ENCODE data around the gene PRDM15. TPM values are rescaled to one million over a fixed set of nuclear protein-coding genes. Genes with fewer than 3 reads are reported as not detected.

PRDM15 gene
- total and polyA plus RNA-seq, 2 experiments from 2014 or later, result 2.3 to 4.2 TPM

DNA sequence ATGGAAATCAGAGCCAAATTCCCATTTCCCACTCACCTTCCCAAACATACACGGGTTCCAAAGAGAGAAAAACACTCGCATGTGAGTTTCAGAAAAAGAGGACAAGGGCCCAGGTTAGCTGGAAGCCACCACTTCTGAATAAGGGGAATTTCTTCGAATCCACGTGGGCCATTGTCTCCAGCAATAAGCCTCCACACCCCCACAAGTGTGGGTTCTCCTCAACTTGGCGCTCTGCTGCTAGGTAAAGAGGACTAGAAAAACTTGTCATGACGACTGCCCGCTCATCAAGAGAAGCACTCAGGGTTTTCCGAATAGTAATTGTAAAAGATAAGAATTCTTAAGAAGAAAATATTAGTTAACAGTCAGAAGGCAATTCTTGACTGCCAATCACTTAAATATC, 30.6 kb downstream of the PRDM15 start:
- TF ChIP-seq EZH2 (IDR thresholded peaks at IDR 0.05; ENCODE audit: insufficient read depth, poor library complexity, severe bottlenecking) (no peak), EZH2phosphoT487 (IDR thresholded peaks at IDR 0.05; ENCODE audit: insufficient read depth, low read depth) (no peak)
- in situ Hi-C loops (cut with MboI), result no loop called here
- 86 to 87% methylated on average over 8 of the region's 8 CpGs for WGBS, 2 experiments (ENCODE audit: low coverage in 1 of 2, low lambda C conversion rate in 2 of 2, missing lambda C conversion rate in 2 of 2)
- no peaks in the 10 kb centered on the region for H3K27me3 ChIP-seq (replicated peaks; ENCODE audit: insufficient read depth)
- no peaks in the 10 kb centered on the region for H3K79me2 ChIP-seq (ENCODE audit: insufficient read depth)
- DNase-seq, result no peak
- H3K4me1 ChIP-seq (ENCODE audit: insufficient read depth), result no peaks in the 10 kb centered on the region
- no peak overlapping the region for H3K4me2 ChIP-seq (ENCODE audit: unreplicated experiment)
- no peaks in the 10 kb centered on the region for H4K20me1 ChIP-seq (ENCODE audit: insufficient read depth)
- H3K36me3 ChIP-seq (ENCODE audit: low read depth), result no peaks in the 10 kb centered on the region
- no peaks in the 10 kb centered on the region for H3K9me3 ChIP-seq (ENCODE audit: low read depth)
- no peak overlapping the region for H3K27ac ChIP-seq
- H2AFZ ChIP-seq, result no peak overlapping the region
- H3F3A ChIP-seq (ENCODE audit: insufficient read depth), result no peaks in the 10 kb centered on the region
- H3K9ac ChIP-seq, result no peak overlapping the region
- H3K9me2 ChIP-seq (ENCODE audit: insufficient read depth), result no peaks in the 10 kb centered on the region
- no peak overlapping the region for H3K4me3 ChIP-seq

DNA sequence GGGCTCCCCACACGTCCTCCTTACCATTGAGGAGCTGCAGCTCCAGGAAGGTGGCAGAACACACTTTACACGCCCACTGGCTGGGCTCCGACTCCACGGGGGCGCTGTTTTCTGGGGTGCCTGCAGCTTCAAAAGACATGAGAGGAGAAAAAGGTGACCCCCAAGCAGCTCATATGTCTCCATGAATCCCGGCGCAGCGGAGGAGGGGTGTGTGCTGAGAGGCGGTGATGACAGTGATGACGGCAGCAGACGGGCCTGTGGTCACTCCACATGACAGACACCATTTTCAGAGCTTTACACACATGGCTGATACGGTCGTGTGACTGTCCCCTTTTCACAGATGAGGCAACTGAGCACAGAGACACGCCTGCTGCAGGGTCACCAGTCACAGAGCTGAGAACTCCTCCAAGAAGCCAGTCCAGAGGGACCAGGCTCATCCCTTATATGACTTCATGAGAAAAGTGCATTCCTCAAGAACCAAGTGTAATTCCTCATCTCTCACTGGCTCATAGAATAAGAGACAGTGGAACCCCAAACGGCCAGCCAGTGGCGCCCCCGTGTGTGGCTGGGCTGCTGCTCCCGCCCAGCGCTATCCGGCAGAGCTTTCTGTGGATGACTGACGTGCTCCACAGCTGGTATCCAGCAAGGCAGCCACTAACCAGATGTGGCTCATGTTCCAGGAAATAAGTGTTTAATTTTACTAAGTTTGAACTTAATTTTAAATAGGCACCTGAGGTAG, 31.9 kb downstream of the PRDM15 start:
- H3F3A ChIP-seq (ENCODE audit: insufficient read depth), result no peaks in the 10 kb centered on the region
- no peaks in the 10 kb centered on the region for H3K9me2 ChIP-seq (ENCODE audit: insufficient read depth)
- TF ChIP-seq EZH2 (IDR thresholded peaks at IDR 0.05; ENCODE audit: insufficient read depth, poor library complexity, severe bottlenecking), result no peak
- no peak for TF ChIP-seq EZH2phosphoT487 (IDR thresholded peaks at IDR 0.05; ENCODE audit: insufficient read depth, low read depth)
- in situ Hi-C loops (cut with MboI), result no loop called here
- H2AFZ ChIP-seq, result no peak overlapping the region
- H3K9ac ChIP-seq, result no peak overlapping the region
- H3K79me2 ChIP-seq (ENCODE audit: insufficient read depth), result no peaks in the 10 kb centered on the region
- 75 to 78% methylated on average over 21 of the region's 21 CpGs for whole genome bisulfite sequencing, 2 experiments (ENCODE audit: low coverage in 1 of 2, low lambda C conversion rate in 2 of 2, missing lambda C conversion rate in 2 of 2)
- H3K4me3 ChIP-seq, result no peak overlapping the region
- H3K27me3 ChIP-seq (replicated peaks; ENCODE audit: insufficient read depth), result no peaks in the 10 kb centered on the region
- peak; percentile 32 for DNase-seq
- H3K9me3 ChIP-seq (ENCODE audit: low read depth), result no peaks in the 10 kb centered on the region
- H3K36me3 ChIP-seq (ENCODE audit: low read depth), result no peaks in the 10 kb centered on the region
- H3K4me2 ChIP-seq (ENCODE audit: unreplicated experiment), result no peak overlapping the region
- H4K20me1 ChIP-seq (ENCODE audit: insufficient read depth), result no peaks in the 10 kb centered on the region
- no peak overlapping the region for H3K27ac ChIP-seq
- H3K4me1 ChIP-seq (ENCODE audit: insufficient read depth), result no peaks in the 10 kb centered on the region

DNA sequence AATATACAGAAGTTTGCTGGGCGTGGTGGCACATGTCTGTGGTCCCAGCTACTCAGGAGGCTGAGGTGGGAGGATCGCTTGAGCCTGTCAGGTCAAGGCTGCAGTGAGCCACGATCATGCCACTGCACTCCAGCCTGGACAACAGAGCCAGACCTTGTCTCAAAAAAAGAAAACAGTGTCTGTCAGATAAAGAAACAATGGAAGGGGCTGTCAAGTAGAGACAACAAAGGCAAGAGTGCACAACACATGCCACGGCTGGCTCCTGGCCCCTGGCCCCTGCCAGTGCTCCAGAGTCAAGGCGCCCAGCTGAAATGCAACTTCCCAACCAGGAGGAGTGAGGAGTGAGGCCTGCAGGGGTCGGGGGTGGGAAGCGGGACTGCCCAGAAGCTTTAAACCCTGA, 32.6 kb downstream of the PRDM15 start:
- no peaks in the 10 kb centered on the region for H3K27me3 ChIP-seq (replicated peaks; ENCODE audit: insufficient read depth)
- 89 to 90% methylated on average over 7 of the region's 7 CpGs for WGBS, 2 experiments (ENCODE audit: low coverage in 1 of 2, low lambda C conversion rate in 2 of 2, missing lambda C conversion rate in 2 of 2)
- no peak overlapping the region for H3K4me3 ChIP-seq
- no peaks in the 10 kb centered on the region for H3K9me3 ChIP-seq (ENCODE audit: low read depth)
- no peak overlapping the region for H3K9ac ChIP-seq
- TF ChIP-seq EZH2phosphoT487 (IDR thresholded peaks at IDR 0.05; ENCODE audit: insufficient read depth, low read depth) (no peak), EZH2 (IDR thresholded peaks at IDR 0.05; ENCODE audit: insufficient read depth, poor library complexity, severe bottlenecking) (no peak)
- H3F3A ChIP-seq (ENCODE audit: insufficient read depth), result no peaks in the 10 kb centered on the region
- no peak overlapping the region for H3K27ac ChIP-seq
- H3K79me2 ChIP-seq (ENCODE audit: insufficient read depth), result no peaks in the 10 kb centered on the region
- no peaks in the 10 kb centered on the region; the same call in 1 of the 2 replicates for H4K20me1 ChIP-seq (ENCODE audit: insufficient read depth)
- H3K9me2 ChIP-seq (ENCODE audit: insufficient read depth), result no peaks in the 10 kb centered on the region
- H3K4me2 ChIP-seq (ENCODE audit: unreplicated experiment), result no peak overlapping the region
- in situ Hi-C loops (cut with MboI), result no loop called here
- no peak for DNase-seq
- H3K4me1 ChIP-seq (ENCODE audit: insufficient read depth), result no peaks in the 10 kb centered on the region
- H2AFZ ChIP-seq, result no peak overlapping the region
- H3K36me3 ChIP-seq (ENCODE audit: low read depth), result no peaks in the 10 kb centered on the region

DNA sequence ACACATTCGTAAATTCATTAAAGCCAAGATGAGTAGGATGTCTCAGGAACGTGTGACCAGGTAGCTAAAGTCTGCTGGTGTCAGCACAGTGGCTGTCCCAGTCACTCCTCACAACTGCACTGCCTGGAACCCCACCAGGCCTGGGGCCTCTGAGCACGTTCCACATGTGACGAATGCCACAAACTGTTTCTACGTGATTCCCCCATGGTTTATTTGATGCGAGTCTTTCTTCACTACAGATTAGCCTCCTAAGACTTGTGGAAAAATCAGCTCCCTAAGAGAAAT, 33.2 kb downstream of the PRDM15 start:
- Histone ChIP-seq H3F3A (ENCODE audit: insufficient read depth) (no peaks in the 10 kb centered on the region), H2AFZ (no peak overlapping the region), H3K4me2 (ENCODE audit: unreplicated experiment) (no peak overlapping the region), H3K9ac (no peak overlapping the region), H3K4me3 (no peak overlapping the region), H3K79me2 (ENCODE audit: insufficient read depth) (no peaks in the 10 kb centered on the region), H3K9me3 (ENCODE audit: low read depth) (peaks cover 4% of the 10 kb centered on the region), H3K27ac (no peak overlapping the region), H3K36me3 (ENCODE audit: low read depth) (0 out of 2 replicates have a peak, but pooled peaks cover 4% of the 10 kb centered on the region), H3K27me3 (replicated peaks; ENCODE audit: insufficient read depth) (no peaks in the 10 kb centered on the region), H3K9me2 (ENCODE audit: insufficient read depth) (no peaks in the 10 kb centered on the region), H3K4me1 (ENCODE audit: insufficient read depth) (no peaks in the 10 kb centered on the region), H4K20me1 (ENCODE audit: insufficient read depth) (no peaks in the 10 kb centered on the region; the same call in 1 of the 2 replicates)
- no peak for TF ChIP-seq EZH2 (IDR thresholded peaks at IDR 0.05; ENCODE audit: insufficient read depth, poor library complexity, severe bottlenecking)
- TF ChIP-seq EZH2phosphoT487 (IDR thresholded peaks at IDR 0.05; ENCODE audit: insufficient read depth, low read depth), result no peak
- no peak for DNase-seq
- in situ Hi-C loops (cut with MboI), result no loop called here
- 93 to 96% methylated on average over 6 of the region's 6 CpGs for WGBS, 2 experiments (ENCODE audit: low coverage in 1 of 2, low lambda C conversion rate in 2 of 2, missing lambda C conversion rate in 2 of 2)
